Neuronal stem cell (in vitro differentiated cells): ENCODE measurements around the gene PRDM5.

ENCODE experiments used
- DNase-seq: peaks from one replicate; pipeline ENCODE4 v3.0.0-alpha.2; 2013; ENCODE audit warnings: low spot score
- H2AFZ ChIP-seq: one replicate; pipeline ENCODE4 v1.6.1; 2013; ENCODE audit warnings: mild to moderate bottlenecking, low read length, inconsistent platforms
- H2AK5ac ChIP-seq: 2 replicates; pipeline ENCODE4 v1.6.1; 2013; ENCODE audit warnings: low read depth, mild to moderate bottlenecking, inconsistent platforms, low read length, moderate library complexity, mixed read lengths
- H2BK120ac ChIP-seq: 2 replicates; pipeline ENCODE4 v1.6.1; 2013; ENCODE audit warnings: low read depth, mild to moderate bottlenecking, inconsistent platforms, low read length, moderate library complexity, mixed read lengths
- H2BK12ac ChIP-seq: one replicate; pipeline ENCODE4 v1.6.1; 2013; ENCODE audit warnings: low read length, inconsistent platforms
- H2BK15ac ChIP-seq: 2 replicates; pipeline ENCODE4 v1.6.1; 2013; ENCODE audit warnings: mild to moderate bottlenecking, low read length, inconsistent platforms, mixed read lengths
- H2BK5ac ChIP-seq: one replicate; pipeline ENCODE4 v1.6.1; 2013; ENCODE audit warnings: inconsistent platforms, mild to moderate bottlenecking, low read length, moderate library complexity
- H3K14ac ChIP-seq: one replicate; pipeline ENCODE4 v1.6.1; 2013; ENCODE audit warnings: low read length, inconsistent platforms
- H3K18ac ChIP-seq: 2 replicates; pipeline ENCODE4 v1.6.1; 2013; ENCODE audit warnings: low read length, inconsistent platforms
- H3K23ac ChIP-seq: 2 replicates; pipeline ENCODE4 v1.6.1; 2013; ENCODE audit warnings: low read depth, mild to moderate bottlenecking, mixed read lengths, low read length, inconsistent platforms; ENCODE audit not compliant: poor library complexity
- H3K27ac ChIP-seq: replicated peaks from 3 replicates; pipeline ENCODE4 v1.5.1; 2013; ENCODE audit warnings: low read length, inconsistent platforms
- H3K27me3 ChIP-seq, 3 experiments: 2 replicates each; pipeline ENCODE4 v1.6.1; 2013; ENCODE audit warnings: low read length in 3 of 3, mild to moderate bottlenecking in 2 of 3, inconsistent platforms in 1 of 3, low read depth in 1 of 3, mixed read lengths in 1 of 3, moderate library complexity in 1 of 3; ENCODE audit not compliant: control insufficient read depth in 3 of 3, insufficient read depth in 3 of 3
- H3K36me3 ChIP-seq, 2 donors: replicated peaks in 1 of 2; 2 replicates each; pipeline ENCODE4 v1.6.1; 2013; ENCODE audit warnings: low read length in 2 of 2; ENCODE audit not compliant: control insufficient read depth in 2 of 2, insufficient read depth in 2 of 2
- H3K4ac ChIP-seq: 2 replicates; pipeline ENCODE4 v1.6.1; 2013; ENCODE audit warnings: inconsistent platforms, mild to moderate bottlenecking, low read length, moderate library complexity
- H3K4me1 ChIP-seq, 2 donors: 1 replicate in 1 of 2; 2 replicates in 1 of 2; pipeline ENCODE4 v1.6.1; 2013; ENCODE audit warnings: low read length in 2 of 2, low read depth in 1 of 2; ENCODE audit not compliant: control insufficient read depth in 2 of 2, insufficient read depth in 1 of 2
- H3K4me2 ChIP-seq: one replicate; pipeline ENCODE4 v1.6.1; 2013; ENCODE audit warnings: mild to moderate bottlenecking, low read length, inconsistent platforms; ENCODE audit not compliant: insufficient read depth, poor library complexity, severe bottlenecking
- H3K4me3 ChIP-seq, 2 donors: 2 replicates each; pipeline ENCODE4 v1.5.1; 2013; ENCODE audit warnings: low read length in 2 of 2, mild to moderate bottlenecking in 2 of 2, inconsistent platforms in 1 of 2, moderate library complexity in 1 of 2
- H3K79me1 ChIP-seq: one replicate; pipeline ENCODE4 v1.6.1; 2013; ENCODE audit warnings: low read depth, mild to moderate bottlenecking, inconsistent platforms, low read length, moderate library complexity
- H3K9ac ChIP-seq: one replicate; pipeline ENCODE4 v1.6.1; 2013; ENCODE audit warnings: mild to moderate bottlenecking, low read depth, low read length, inconsistent platforms; ENCODE audit not compliant: poor library complexity
- H3K9me3 ChIP-seq, 2 donors: replicated peaks in 1 of 2; 2 replicates each; pipeline versions ENCODE3 to v1.6.1; 2013; ENCODE audit warnings: low read length in 2 of 2, mild to moderate bottlenecking in 2 of 2, inconsistent platforms in 1 of 2, low read depth in 1 of 2, mixed read lengths in 1 of 2, moderate library complexity in 1 of 2; ENCODE audit not compliant: control insufficient read depth in 2 of 2, insufficient read depth in 1 of 2
- H4K8ac ChIP-seq: one replicate; pipeline ENCODE4 v1.6.1; 2013; ENCODE audit warnings: low read depth, mild to moderate bottlenecking, inconsistent platforms, low read length, moderate library complexity
- H4K91ac ChIP-seq: one replicate; pipeline ENCODE4 v1.6.1; 2013; ENCODE audit warnings: low read length, low read depth, mild to moderate bottlenecking, inconsistent platforms; ENCODE audit not compliant: poor library complexity
- WGBS, 2 donors: extraction: QIAGEN DNeasy Blood & Tissue Kit; methylation state at CpG; one replicate each; pipeline ENCODE4 v1.1.7; 2013; ENCODE audit warnings: missing lambda C conversion rate in 2 of 2, mixed read lengths in 1 of 2; ENCODE audit not compliant: insufficient read length in 2 of 2, insufficient replicate concordance in 1 of 2; ENCODE audit errors: extremely low coverage in 2 of 2; 5-methylcytosine and 5-hydroxymethylcytosine counted together

Gene PRDM5

GRCh38 chr4:120963449-120963848 is 40.9 kb upstream of the PRDM5 start:
- Histone ChIP-seq H2BK15ac (no peak overlapping the region), H2BK12ac (no peak overlapping the region), H4K8ac (no peak overlapping the region), H2AK5ac (no peak overlapping the region), H3K4me2 (no peak overlapping the region), H3K36me3 (no peaks in the 10 kb centered on the region), H4K91ac (no peak overlapping the region), H3K4me1 (peaks cover 4 to 10% of the 10 kb centered on the region in 2 donors), H3K27me3 (peaks cover 0 to 46% (median 0%) of the 10 kb centered on the region in 3 experiments), H3K23ac (no peak overlapping the region), H2BK120ac (no peak overlapping the region), H2BK5ac (no peak overlapping the region), H3K27ac (no peak overlapping the region), H3K9ac (no peak overlapping the region), H3K4me3 (no peak overlapping the region), H3K9me3 (no peaks in the 10 kb centered on the region), H3K4ac (no peak overlapping the region), H3K79me1 (no peaks in the 10 kb centered on the region), H3K18ac (no peak overlapping the region), H2AFZ (no peak overlapping the region), H3K14ac (no peak overlapping the region)
- no CpG with 5 or more reads among the region's 4 CpGs for WGBS, 2 donors
- no peak for DNase-seq

- Histone ChIP-seq H2BK15ac (no peak overlapping the region), H4K91ac (no peak overlapping the region), H2AFZ (no peak overlapping the region), H3K23ac (no peak overlapping the region), H4K8ac (no peak overlapping the region), H3K4me3 (no peak overlapping the region), H3K27me3 (peaks cover 0 to 56% (median 0%) of the 10 kb centered on the region in 3 experiments), H2BK12ac (no peak overlapping the region), H3K36me3 (no peaks in the 10 kb centered on the region), H3K9ac (no peak overlapping the region), H3K9me3 (no peaks in the 10 kb centered on the region), H3K4me2 (no peak overlapping the region), H2BK120ac (no peak overlapping the region), H3K4ac (no peak overlapping the region), H3K79me1 (no peaks in the 10 kb centered on the region), H2AK5ac (no peak overlapping the region), H2BK5ac (no peak overlapping the region), H3K14ac (no peak overlapping the region), H3K18ac (no peak overlapping the region), H3K4me1 (peaks cover 4 to 7% of the 10 kb centered on the region in 2 donors), H3K27ac (no peak overlapping the region)
- DNase-seq: no peak
- WGBS, 2 donors: no CpG with 5 or more reads among the region's 2 CpGs
Measured at GRCh38 chr4:120960656-120961267, 38.2 kb upstream of the PRDM5 start.

- H3K79me1 ChIP-seq: no peaks in the 10 kb centered on the region
- no peak overlapping the region for H3K4me2 ChIP-seq
- H2BK5ac ChIP-seq: no peak overlapping the region
- H3K4me1 ChIP-seq: no peaks in the 10 kb centered on the region
- no peak overlapping the region for H3K23ac ChIP-seq
- H2AK5ac ChIP-seq: no peak overlapping the region
- no peak for DNase-seq
- no peak overlapping the region for H3K14ac ChIP-seq
- no peak overlapping the region for H4K91ac ChIP-seq
- no peak overlapping the region for H3K4me3 ChIP-seq
- no peak overlapping the region for H3K9ac ChIP-seq
- no peak overlapping the region for H4K8ac ChIP-seq
- H3K9me3 ChIP-seq: peaks cover under 1 to 2% of the 10 kb centered on the region in 2 donors
- no peaks in the 10 kb centered on the region for H3K27me3 ChIP-seq
- H3K27ac ChIP-seq: no peak overlapping the region
- H2BK15ac ChIP-seq: no peak overlapping the region
- no peak overlapping the region for H2BK120ac ChIP-seq
- no peak overlapping the region for H2AFZ ChIP-seq
- no peaks in the 10 kb centered on the region for H3K36me3 ChIP-seq
- H2BK12ac ChIP-seq: no peak overlapping the region
- H3K4ac ChIP-seq: no peak overlapping the region
- no CpG with 5 or more reads among the region's 4 CpGs for WGBS, 2 donors
- H3K18ac ChIP-seq: no peak overlapping the region
Measured at GRCh38 chr4:120948382-120948781, 25.9 kb upstream of the PRDM5 start.

- H3K14ac ChIP-seq: no peak overlapping the region
- no peak overlapping the region for H3K18ac ChIP-seq
- WGBS, 2 donors: no CpG with 5 or more reads among the region's 3 CpGs
- H3K79me1 ChIP-seq: no peaks in the 10 kb centered on the region
- H4K91ac ChIP-seq: no peak overlapping the region
- no peak overlapping the region for H2AFZ ChIP-seq
- no peak overlapping the region for H2BK15ac ChIP-seq
- no peak overlapping the region for H4K8ac ChIP-seq
- no peak for DNase-seq
- no peak overlapping the region for H2BK5ac ChIP-seq
- H2AK5ac ChIP-seq: no peak overlapping the region
- H3K9ac ChIP-seq: no peak overlapping the region
- H2BK12ac ChIP-seq: no peak overlapping the region
- no peak overlapping the region for H3K4me2 ChIP-seq
- no peaks in the 10 kb centered on the region for H3K4me1 ChIP-seq
- no peak overlapping the region for H3K27ac ChIP-seq
- no peaks in the 10 kb centered on the region for H3K36me3 ChIP-seq
- no peak overlapping the region for H3K4me3 ChIP-seq
- peaks cover 0 to 3% (median 0%) of the 10 kb centered on the region in 3 experiments for H3K27me3 ChIP-seq
- H3K9me3 ChIP-seq: no peaks in the 10 kb centered on the region
- no peak overlapping the region for H2BK120ac ChIP-seq
- no peak overlapping the region for H3K4ac ChIP-seq
- H3K23ac ChIP-seq: no peak overlapping the region
Measured at GRCh38 chr4:120942776-120943175, 20.2 kb upstream of the PRDM5 start.
